ENCODE results near the gene ARGLU1. TPM values are rescaled to one million over a fixed set of nuclear protein-coding genes. Genes with fewer than 3 reads are reported as not detected.

The ARGLU1 gene
- total and polyA plus RNA-seq, 3 donors from 2014 or later: 67.6 to 164 (median 148) TPM

GRCh38 chr13:106515635-106516254 lies 52.2 kb downstream of the ARGLU1 start:
- intact Hi-C loops (cut with DNase I; ENCODE audit: low total_unique reads): no loop called here
- DNase-seq: no peak
- Histone ChIP-seq H3K36me3 (ENCODE audit: low read depth, missing control alignments) (no peaks in the 10 kb centered on the region), H3K9me3 (no peaks in the 10 kb centered on the region), H3K4me1 (peaks cover 3% of the 10 kb centered on the region), H3K27ac (no peak overlapping the region), H3K4me3 (no peak overlapping the region), H3K27me3 (no peaks in the 10 kb centered on the region)
- TF ChIP-seq CTCF (IDR thresholded peaks at IDR 0.05) (no peak), POLR2A (IDR thresholded peaks at IDR 0.05) (no peak)
- WGBS, 2 donors: 92% methylated on average over 5 of the region's 5 CpGs

DNA sequence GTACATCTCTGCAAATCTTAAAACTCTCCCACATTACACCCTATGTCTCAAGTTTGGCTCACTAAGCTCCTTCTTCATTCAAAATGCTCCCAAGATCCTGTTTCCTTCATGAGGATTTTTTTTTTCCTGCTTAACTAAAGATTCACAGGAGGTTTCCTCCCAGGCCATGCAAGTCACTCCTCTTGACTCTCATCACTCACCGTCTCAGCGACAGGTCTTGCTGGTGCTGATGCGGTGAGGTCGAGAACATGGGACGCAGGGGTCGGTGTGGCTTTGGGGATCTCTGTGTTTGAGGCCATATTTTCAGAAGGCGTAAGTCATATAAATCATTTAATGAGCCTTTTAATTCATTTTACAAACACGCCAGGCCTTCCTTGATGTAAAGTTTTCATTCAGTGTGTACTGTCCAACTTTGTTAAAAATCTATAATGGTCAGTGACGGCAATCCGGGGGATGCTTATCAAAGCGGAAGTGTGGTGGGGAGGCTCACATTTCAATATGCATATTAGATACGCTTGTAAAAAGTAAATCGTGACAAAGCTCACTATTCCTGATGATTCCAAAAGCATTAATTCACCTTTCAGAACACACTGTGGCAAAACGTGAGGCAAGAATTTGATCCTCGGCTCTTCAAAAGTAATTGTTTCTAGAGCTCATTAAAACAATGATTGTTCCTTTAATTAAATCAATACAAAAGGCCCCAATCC lies 52.9 kb downstream of the ARGLU1 start:
- no peaks in the 10 kb centered on the region for H3K9me3 ChIP-seq
- H3K27ac ChIP-seq: no peak overlapping the region
- TF ChIP-seq CTCF (IDR thresholded peaks at IDR 0.05) (no peak), POLR2A (IDR thresholded peaks at IDR 0.05) (no peak)
- H3K4me3 ChIP-seq: no peak overlapping the region
- no peaks in the 10 kb centered on the region for H3K27me3 ChIP-seq
- H3K4me1 ChIP-seq: peaks cover 3% of the 10 kb centered on the region
- 87 to 92% methylated on average over 15 of the region's 15 CpGs for WGBS, 2 donors
- intact Hi-C loops (cut with DNase I; ENCODE audit: low total_unique reads): no loop called here
- no peak for DNase-seq
- no peaks in the 10 kb centered on the region for H3K36me3 ChIP-seq (ENCODE audit: low read depth, missing control alignments)

DNA sequence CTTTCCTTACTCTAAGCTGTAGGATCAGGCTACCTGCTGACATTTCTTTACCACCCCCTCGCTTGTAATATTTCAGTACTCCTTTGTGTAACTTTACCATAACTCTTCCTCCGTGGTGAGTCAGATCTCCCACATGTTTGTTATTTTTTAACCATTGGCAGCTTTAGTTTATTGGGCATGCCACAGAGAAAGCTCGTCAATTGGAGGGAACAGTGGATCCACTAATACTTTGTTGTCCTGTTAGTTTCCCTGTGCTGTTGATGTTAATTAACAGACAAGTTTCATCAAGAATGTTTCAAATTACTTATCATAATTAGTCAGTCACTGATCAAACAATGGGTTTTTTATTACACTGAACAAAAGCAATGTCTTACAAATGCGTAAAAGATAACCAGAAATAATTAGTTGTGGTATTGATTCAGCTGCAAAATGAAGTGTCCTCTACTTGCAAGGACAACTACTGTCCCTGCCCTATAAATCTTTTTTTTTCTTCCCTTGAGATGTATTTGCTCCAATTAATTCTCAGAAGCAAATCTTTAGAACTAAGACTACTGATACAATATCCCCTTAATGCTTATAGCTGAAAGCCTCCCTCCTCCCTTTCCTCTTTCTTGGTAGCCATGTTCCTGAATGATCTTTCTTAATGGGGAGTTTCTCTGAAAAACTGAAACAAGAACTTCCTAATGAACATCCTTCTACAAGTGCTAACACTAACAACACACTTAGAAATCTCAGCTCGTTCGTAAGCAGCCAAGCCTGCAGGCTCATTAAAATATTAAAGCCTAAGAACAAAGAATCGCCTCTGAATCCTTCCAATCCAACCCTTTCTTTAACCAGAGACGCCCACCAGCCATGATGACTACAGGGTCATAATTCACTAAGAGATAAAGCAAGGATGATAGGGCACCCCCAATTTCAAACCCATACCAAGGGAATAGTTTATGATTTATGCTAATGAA lies 54.6 kb downstream of the ARGLU1 start:
- peaks cover 3% of the 10 kb centered on the region for H3K4me1 ChIP-seq
- 68 to 77% methylated on average over 8 of the region's 8 CpGs for WGBS, 2 donors
- no peak overlapping the region for H3K27ac ChIP-seq

More for the DNA sequence above, 54.6 kb downstream of the ARGLU1 start:
- H3K9me3 ChIP-seq: no peaks in the 10 kb centered on the region
- H3K36me3 ChIP-seq (ENCODE audit: low read depth, missing control alignments): no peaks in the 10 kb centered on the region
- intact Hi-C loops (cut with DNase I; ENCODE audit: low total_unique reads): no loop called here
- H3K27me3 ChIP-seq: no peaks in the 10 kb centered on the region
- H3K4me3 ChIP-seq: no peak overlapping the region
- no peak for DNase-seq
- TF ChIP-seq CTCF (IDR thresholded peaks at IDR 0.05): no peak
- TF ChIP-seq POLR2A (IDR thresholded peaks at IDR 0.05): no peak
